ENCODE results near the gene SEMA3F. TPM values are rescaled to one million over a fixed set of nuclear protein-coding genes. Genes with fewer than 3 reads are reported as not detected.
A peak's percentile ranks its signal among the peaks of the same experiment; 100 is the strongest.

The SEMA3F gene
- polyA plus RNA-seq, 1 donor: 69.8 TPM

- no peak for DNase-seq
Measured at GRCh38 chr3:50130436-50130835, 24.7 kb upstream of the SEMA3F start.

GRCh38 chr3:50132421-50133282 is 22.5 kb upstream of the SEMA3F start:
- no peak for DNase-seq

GRCh38 chr3:50133283-50133615 is 21.9 kb upstream of the SEMA3F start:
- no peak for DNase-seq

- DNase-seq: no peak
Measured at GRCh38 chr3:50134367-50134766, 20.8 kb upstream of the SEMA3F start.

- DNase-seq: no peak
Measured at GRCh38 chr3:50135964-50136363, 19.2 kb upstream of the SEMA3F start.

GRCh38 chr3:50136714-50137405 is 18.3 kb upstream of the SEMA3F start:
- DNase-seq: no peak

- no peak for DNase-seq
Measured at GRCh38 chr3:50137531-50137930, 17.6 kb upstream of the SEMA3F start.

- no peak for DNase-seq
Measured at GRCh38 chr3:50138266-50139200, 16.6 kb upstream of the SEMA3F start.

GRCh38 chr3:50139308-50139707 is 15.8 kb upstream of the SEMA3F start:
- no peak for DNase-seq

- DNase-seq: no peak
Measured at GRCh38 chr3:50139718-50140423, 15.3 kb upstream of the SEMA3F start.

- no peak for DNase-seq
Measured at GRCh38 chr3:50140990-50141389, 14.1 kb upstream of the SEMA3F start.

- DNase-seq: no peak
Measured at GRCh38 chr3:50146316-50146901, 8.7 kb upstream of the SEMA3F start.

- DNase-seq: no peak
Measured at GRCh38 chr3:50147016-50147415, 8.1 kb upstream of the SEMA3F start.

GRCh38 chr3:50147447-50147846 is 7.7 kb upstream of the SEMA3F start:
- no peak for DNase-seq

GRCh38 chr3:50147861-50148260 is 7.3 kb upstream of the SEMA3F start:
- DNase-seq: no peak

- no peak for DNase-seq
Measured at GRCh38 chr3:50150404-50150750, 4.7 kb upstream of the SEMA3F start.

- DNase-seq: peak; percentile 90
Measured at GRCh38 chr3:50150863-50151686, 4.0 kb upstream of the SEMA3F start.

- DNase-seq: no peak
Measured at GRCh38 chr3:50151728-50152127, 3.4 kb upstream of the SEMA3F start.

GRCh38 chr3:50153782-50154475 is 1.2 kb upstream of the SEMA3F start:
- DNase-seq: no peak

- no peak for DNase-seq
Measured at GRCh38 chr3:50154476-50154839, 666 bp upstream of the SEMA3F start.
